GM23248 (cell line): Measurements from ENCODE around the gene NCAM1.

Source experiments
- EZH2 ChIP-seq: fragments of 200-600 bp; sonication (generic); IDR thresholded peaks from 2 replicates; pipeline ENCODE4 v1.6.1; 2018; ENCODE audit warnings: antibody characterized with exemption, mild to moderate bottlenecking; ENCODE audit not compliant: insufficient read depth, poor library complexity, severe bottlenecking
- EZH2phosphoT487 ChIP-seq: fragments of 200-600 bp; sonication (generic); IDR thresholded peaks from 2 replicates; pipeline ENCODE4 v1.6.1; 2018; ENCODE audit warnings: antibody characterized with exemption, moderate library complexity, mild to moderate bottlenecking, low read depth; ENCODE audit not compliant: insufficient read depth

GRCh38 chr11:113159988-113160807 is 199.0 kb downstream of the NCAM1 start:
- TF ChIP-seq EZH2 (no peak), EZH2phosphoT487 (no peak)
